Measurements from ENCODE around the gene COL20A1. TPM values are rescaled to one million over a fixed set of nuclear protein-coding genes. Genes with fewer than 3 reads are reported as not detected.

COL20A1 gene
- total and polyA plus RNA-seq, 2 experiments from 2014 or later = 1.4 TPM; not detected in 1

GRCh38 chr20:63253438-63254231 lies 39.4 kb upstream of the COL20A1 start:
- H3K4me1 ChIP-seq (ENCODE audit: low read depth) = no peaks in the 10 kb centered on the region
- no peaks in the 10 kb centered on the region for H3K9me3 ChIP-seq (ENCODE audit: low read depth)
- no peaks in the 10 kb centered on the region for H3K36me3 ChIP-seq
- no peak overlapping the region for H3K27ac ChIP-seq
- peaks cover 70% of the 10 kb centered on the region for H3K27me3 ChIP-seq
- peak in 1 of 2 donors; percentile 10 for DNase-seq (ENCODE audit: low read depth in 1 of 2, low spot score in 1 of 2)
- no peak for TF ChIP-seq CTCF (IDR thresholded peaks at IDR 0.05; ENCODE audit: low read depth, low read length)
- H3K4me3 ChIP-seq = peak overlapping the region; percentile 4

GRCh38 chr20:63254232-63254605 lies 38.8 kb upstream of the COL20A1 start, which contains the start of gene NKAIN4:
TSS of gene NKAIN4 (minus strand) at chr20:63254463. CDS start at chr20:63254450, 13 bp downstream.
- Histone ChIP-seq H3K27me3 (peaks cover 64% of the 10 kb centered on the region), H3K4me1 (ENCODE audit: low read depth) (no peaks in the 10 kb centered on the region), H3K9me3 (ENCODE audit: low read depth) (no peaks in the 10 kb centered on the region), H3K27ac (no peak within 1 kb of the TSS), H3K4me3 (peak within 1 kb of the TSS; percentile 4), H3K36me3 (no peaks in the 10 kb centered on the region)
- DNase-seq (ENCODE audit: low read depth in 1 of 2, low spot score in 1 of 2) = no peak
- no peak for TF ChIP-seq CTCF (IDR thresholded peaks at IDR 0.05; ENCODE audit: low read depth, low read length)

GRCh38 chr20:63254606-63255384 lies 38.2 kb upstream of the COL20A1 start:
- Histone ChIP-seq H3K4me1 (ENCODE audit: low read depth) (no peaks in the 10 kb centered on the region), H3K27ac (no peak overlapping the region), H3K36me3 (no peaks in the 10 kb centered on the region), H3K4me3 (peak overlapping the region; percentile 4), H3K9me3 (ENCODE audit: low read depth) (no peaks in the 10 kb centered on the region), H3K27me3 (peaks cover 60% of the 10 kb centered on the region)
- no peak for TF ChIP-seq CTCF (IDR thresholded peaks at IDR 0.05; ENCODE audit: low read depth, low read length)
- DNase-seq (ENCODE audit: low read depth in 1 of 2, low spot score in 1 of 2) = peak in 1 of 2 donors; percentile 13

GRCh38 chr20:63255931-63256704 lies 36.9 kb upstream of the COL20A1 start:
- DNase-seq (ENCODE audit: low read depth in 1 of 2, low spot score in 1 of 2) = no peak
- Histone ChIP-seq H3K9me3 (ENCODE audit: low read depth) (no peaks in the 10 kb centered on the region), H3K27ac (no peak overlapping the region), H3K4me3 (no peak overlapping the region), H3K27me3 (peaks cover 60% of the 10 kb centered on the region), H3K36me3 (no peaks in the 10 kb centered on the region), H3K4me1 (ENCODE audit: low read depth) (peaks cover 1% of the 10 kb centered on the region)
- TF ChIP-seq CTCF (IDR thresholded peaks at IDR 0.05; ENCODE audit: low read depth, low read length) = no peak

- H3K27ac ChIP-seq = no peak overlapping the region
- no peaks in the 10 kb centered on the region for H3K36me3 ChIP-seq
- no peak for DNase-seq (ENCODE audit: low read depth in 1 of 2, low spot score in 1 of 2)
- peaks cover 54% of the 10 kb centered on the region for H3K27me3 ChIP-seq
- no peaks in the 10 kb centered on the region for H3K9me3 ChIP-seq (ENCODE audit: low read depth)
- H3K4me1 ChIP-seq (ENCODE audit: low read depth) = peaks cover 8% of the 10 kb centered on the region
- H3K4me3 ChIP-seq = no peak overlapping the region
- no peak for TF ChIP-seq CTCF (IDR thresholded peaks at IDR 0.05; ENCODE audit: low read depth, low read length)
Measured at GRCh38 chr20:63256954-63257353, 36.0 kb upstream of the COL20A1 start.
